ENCODE data around the gene REPS2. TPM values are rescaled to one million over a fixed set of nuclear protein-coding genes. Genes with fewer than 3 reads are reported as not detected.

REPS2 gene
- total RNA-seq, 1 experiment from 2014 or later: 3.7 TPM

DNA sequence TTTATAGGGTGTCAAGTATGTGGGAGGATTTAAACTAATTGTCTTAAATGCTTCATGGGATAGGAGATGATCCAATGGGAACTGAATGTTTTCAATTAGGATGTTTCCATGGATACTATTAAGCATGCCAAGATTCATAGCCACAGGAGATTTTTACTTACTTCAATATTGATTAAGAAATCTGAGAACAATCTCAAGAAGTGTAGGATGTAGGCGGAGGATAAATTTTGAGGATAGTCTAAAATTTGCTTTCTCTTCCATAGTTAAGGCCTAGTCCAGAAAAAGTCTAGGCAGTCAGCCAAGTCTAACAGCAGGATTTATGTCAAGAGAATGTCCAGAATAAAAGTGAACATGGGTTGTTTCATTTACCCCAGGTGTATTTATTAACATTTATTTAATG lies 32.8 kb downstream of the REPS2 start:
- no peaks in the 10 kb centered on the region for H3K79me1 ChIP-seq (ENCODE audit: insufficient read depth, low read depth, low read length, poor library complexity, severe bottlenecking)
- Mint-ChIP-seq H3K9me3 (peaks cover 2 to 6% of the 10 kb centered on the region in 2 experiments; a peak in 2 of 5 replicates), H3K4me1 (no peaks in the 10 kb centered on the region), H3K27me3 (ENCODE audit: low read depth) (peaks cover 2% of the 10 kb centered on the region; the same call in 1 of the 2 replicates), H3K36me3 (ENCODE audit: insufficient read depth in 1 of 3, low read depth in 3 of 3) (peaks cover 0 to 5% (median 0%) of the 10 kb centered on the region in 3 experiments; a peak in 2 of 7 replicates), H3K27ac (no peak overlapping the region), H3K4me3 (no peak overlapping the region)
- no peak overlapping the region for H2AK5ac ChIP-seq (ENCODE audit: insufficient read length, low read length)
- no peak overlapping the region for H2BK120ac ChIP-seq (ENCODE audit: low read depth, low read length, poor library complexity, severe bottlenecking)
- H3K27me3 ChIP-seq (ENCODE audit: insufficient read depth, low read length): no peaks in the 10 kb centered on the region
- no peak overlapping the region for H3K4ac ChIP-seq (ENCODE audit: low read depth, low read length)
- no peak overlapping the region for H3K56ac ChIP-seq (ENCODE audit: insufficient read length, low read depth, low read length)
- H3K23ac ChIP-seq (ENCODE audit: insufficient read length, low read depth, low read length): no peak overlapping the region
- no peak overlapping the region for H2BK5ac ChIP-seq (ENCODE audit: insufficient read length, low read length)
- H2BK15ac ChIP-seq (ENCODE audit: low read depth, low read length): no peak overlapping the region
- TF ChIP-seq, protein P1, sequence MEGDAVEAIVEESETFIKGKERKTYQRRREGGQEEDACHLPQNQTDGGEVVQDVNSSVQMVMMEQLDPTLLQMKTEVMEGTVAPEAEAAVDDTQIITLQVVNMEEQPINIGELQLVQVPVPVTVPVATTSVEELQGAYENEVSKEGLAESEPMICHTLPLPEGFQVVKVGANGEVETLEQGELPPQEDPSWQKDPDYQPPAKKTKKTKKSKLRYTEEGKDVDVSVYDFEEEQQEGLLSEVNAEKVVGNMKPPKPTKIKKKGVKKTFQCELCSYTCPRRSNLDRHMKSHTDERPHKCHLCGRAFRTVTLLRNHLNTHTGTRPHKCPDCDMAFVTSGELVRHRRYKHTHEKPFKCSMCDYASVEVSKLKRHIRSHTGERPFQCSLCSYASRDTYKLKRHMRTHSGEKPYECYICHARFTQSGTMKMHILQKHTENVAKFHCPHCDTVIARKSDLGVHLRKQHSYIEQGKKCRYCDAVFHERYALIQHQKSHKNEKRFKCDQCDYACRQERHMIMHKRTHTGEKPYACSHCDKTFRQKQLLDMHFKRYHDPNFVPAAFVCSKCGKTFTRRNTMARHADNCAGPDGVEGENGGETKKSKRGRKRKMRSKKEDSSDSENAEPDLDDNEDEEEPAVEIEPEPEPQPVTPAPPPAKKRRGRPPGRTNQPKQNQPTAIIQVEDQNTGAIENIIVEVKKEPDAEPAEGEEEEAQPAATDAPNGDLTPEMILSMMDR (conservative IDR thresholded peaks at IDR 0.05): no peak
- H4K91ac ChIP-seq (ENCODE audit: insufficient read length, low read depth, low read length): no peak overlapping the region
- H2BK20ac ChIP-seq (ENCODE audit: low read depth, low read length, poor library complexity, severe bottlenecking): no peak overlapping the region
- H3K23me2 ChIP-seq (ENCODE audit: insufficient read length, low read depth, low read length, poor library complexity, severe bottlenecking): no peaks in the 10 kb centered on the region
- no peaks in the 10 kb centered on the region for H3K9me3 ChIP-seq (ENCODE audit: control insufficient read depth, low read depth, low read length)
- no peaks in the 10 kb centered on the region for H3K79me2 ChIP-seq (ENCODE audit: insufficient read depth, low read length)
- no peak overlapping the region for H3K18ac ChIP-seq (ENCODE audit: insufficient read length, low read depth, low read length)
- no peak for DNase-seq
- no peak overlapping the region for H2BK12ac ChIP-seq (ENCODE audit: insufficient read length, low read depth, low read length)
- no peak overlapping the region for H3K9ac ChIP-seq (ENCODE audit: extremely low read depth, insufficient read length, low read length)
- no peak overlapping the region for H3K4me2 ChIP-seq (ENCODE audit: insufficient read depth, insufficient read length, low read length)
- no peak overlapping the region for H2AFZ ChIP-seq (ENCODE audit: low read length)
- no peak overlapping the region for H4K5ac ChIP-seq (ENCODE audit: insufficient read length, low read depth, low read length)
- H3T11ph ChIP-seq (ENCODE audit: low read length): no peak overlapping the region
- no peak overlapping the region for H4K8ac ChIP-seq (replicated peaks; ENCODE audit: insufficient read length, low read depth, low read length)
- H3K4me1 ChIP-seq (ENCODE audit: insufficient read depth, low read length): no peaks in the 10 kb centered on the region
- no peaks in the 10 kb centered on the region for H4K20me1 ChIP-seq (ENCODE audit: control insufficient read depth, insufficient read depth, insufficient read length)
- no peak overlapping the region for H3K14ac ChIP-seq (ENCODE audit: insufficient read depth, low read length)
- no peak overlapping the region for H3K27ac ChIP-seq (ENCODE audit: insufficient read length, low read depth, low read length)
- no CpG with 5 or more reads among the region's 1 CpG for WGBS (ENCODE audit: extremely low coverage, insufficient read length, low lambda C conversion rate)
